Type B pancreatic cell (in vitro differentiated cells): Measurements from ENCODE around the gene CDC42EP5. TPM values are rescaled to one million over a fixed set of nuclear protein-coding genes. Genes with fewer than 3 reads are reported as not detected.

Experiments
- DNase-seq: peaks from one replicate; pipeline ENCODE4 v3.0.0; 2021; ENCODE audit warnings: mixed read lengths; ENCODE audit not compliant: unreplicated experiment; ENCODE audit errors: extremely low spot score
- H3K27ac Mint-ChIP-seq: 2 replicates; pipeline ENCODE4 v1.8.0; 2021; ENCODE audit warnings: mild to moderate bottlenecking, mixed read lengths
- H3K27me3 Mint-ChIP-seq: 2 replicates; pipeline ENCODE4 v1.8.0; 2021; ENCODE audit warnings: mixed read lengths
- H3K36me3 Mint-ChIP-seq: 2 replicates; pipeline ENCODE4 v1.8.0; 2021; ENCODE audit warnings: mixed read lengths
- H3K4me1 Mint-ChIP-seq: one replicate; pipeline ENCODE4 v1.8.0; 2021; ENCODE audit warnings: mixed read lengths; ENCODE audit not compliant: unreplicated experiment
- H3K4me3 Mint-ChIP-seq: 2 replicates; pipeline ENCODE4 v1.8.0; 2021; ENCODE audit warnings: mild to moderate bottlenecking, mixed read lengths
- H3K9me3 Mint-ChIP-seq: 2 replicates; pipeline ENCODE4 v1.8.0; 2021; ENCODE audit warnings: mixed read lengths
- CTCF ChIP-seq: fragments of 200-600 bp; sonication (generic); conservative IDR thresholded peaks from 2 replicates; pipeline ENCODE4 v1.5.0; 2021; ENCODE audit warnings: antibody characterized with exemption, mild to moderate bottlenecking
- total RNA-seq: library from RNA; stranded (reverse); gene quantifications from 2 replicates; pipeline ENCODE4 v1.2.1, GENCODE V29; 2021; ENCODE audit warnings: low replicate concordance

The CDC42EP5 gene
- total RNA-seq, 1 donor from 2014 or later: 24.3 TPM

DNA sequence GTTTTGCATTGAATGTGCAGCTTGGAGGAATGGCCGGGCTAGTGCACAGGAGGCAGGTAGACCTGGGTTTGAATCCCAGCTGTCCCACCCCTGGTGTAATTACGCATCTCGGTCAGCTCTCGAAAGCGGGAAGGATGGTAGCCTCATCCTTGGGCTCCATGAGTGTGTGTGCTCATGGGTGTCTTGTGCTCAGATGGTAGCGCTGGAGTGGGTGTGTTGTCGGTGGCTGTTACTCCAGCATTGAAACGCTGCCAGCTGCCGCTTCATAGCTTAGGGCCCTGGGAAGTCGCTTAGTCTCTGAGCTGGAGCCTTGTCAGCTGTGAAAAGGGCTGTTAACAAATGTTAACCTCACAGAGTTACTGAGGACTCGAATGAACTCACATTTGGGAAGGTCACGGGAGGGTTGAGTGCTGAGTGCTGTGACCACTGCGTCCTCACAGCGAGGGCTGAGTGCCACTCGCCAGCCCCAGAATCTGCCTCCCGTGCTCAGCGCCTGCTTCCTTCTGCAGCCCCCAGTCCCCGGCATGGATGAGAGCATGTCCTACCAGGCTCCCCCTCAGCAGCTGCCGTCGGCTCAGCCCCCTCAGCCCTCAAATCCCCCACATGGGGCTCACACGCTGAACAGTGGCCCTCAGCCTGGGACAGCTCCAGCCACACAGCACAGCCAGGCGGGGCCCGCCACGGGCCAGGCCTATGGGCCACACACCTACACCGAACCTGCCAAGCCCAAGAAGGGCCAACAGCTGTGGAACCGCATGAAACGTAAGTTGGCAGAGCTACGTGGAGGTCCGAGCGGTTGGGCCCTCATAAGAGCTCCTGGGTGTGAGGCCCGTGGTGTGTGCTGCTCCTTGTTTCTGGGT lies 18.9 kb downstream of the CDC42EP5 start:
- Mint-ChIP-seq H3K4me1 (peaks cover 17% of the 10 kb centered on the region), H3K4me3 (no peak overlapping the region), H3K36me3 (peaks cover 18% of the 10 kb centered on the region), H3K27me3 (no peaks in the 10 kb centered on the region), H3K27ac (no peak overlapping the region), H3K9me3 (no peaks in the 10 kb centered on the region)
- TF ChIP-seq CTCF: no peak
- DNase-seq: no peak

GRCh38 chr19:54452626-54453025 lies 20.5 kb downstream of the CDC42EP5 start:
- H3K4me3 Mint-ChIP-seq: no peak overlapping the region
- peak overlapping the region; percentile 73 for H3K27ac Mint-ChIP-seq
- peaks cover 14% of the 10 kb centered on the region for H3K36me3 Mint-ChIP-seq
- DNase-seq: no peak
- no peaks in the 10 kb centered on the region for H3K9me3 Mint-ChIP-seq
- peaks cover 2% of the 10 kb centered on the region for H3K27me3 Mint-ChIP-seq
- no peak for TF ChIP-seq CTCF
- peaks cover 17% of the 10 kb centered on the region for H3K4me1 Mint-ChIP-seq

DNA sequence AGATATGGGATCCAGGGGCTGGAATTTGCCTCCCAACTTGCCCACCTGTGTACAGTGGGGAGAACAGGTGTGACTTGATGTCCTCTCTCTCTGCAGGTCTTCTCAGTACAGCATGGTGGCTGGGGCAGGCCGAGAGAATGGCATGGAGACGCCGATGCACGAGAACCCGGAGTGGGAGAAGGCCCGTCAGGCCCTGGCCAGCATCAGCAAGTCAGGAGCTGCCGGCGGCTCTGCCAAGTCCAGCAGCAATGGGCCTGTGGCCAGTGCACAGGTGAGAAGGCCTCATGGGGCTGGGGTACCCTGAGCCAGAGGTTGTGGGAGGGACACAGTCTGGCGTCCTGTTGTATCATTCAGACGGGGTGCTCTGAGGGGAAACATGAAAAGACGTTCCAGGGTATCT lies 21.1 kb downstream of the CDC42EP5 start:
- peak overlapping the region; percentile 99 for H3K27ac Mint-ChIP-seq
- H3K9me3 Mint-ChIP-seq: no peaks in the 10 kb centered on the region
- peaks cover 20% of the 10 kb centered on the region for H3K4me1 Mint-ChIP-seq
- no peak for DNase-seq
- H3K27me3 Mint-ChIP-seq: peaks cover 2% of the 10 kb centered on the region
- H3K36me3 Mint-ChIP-seq: peaks cover 14% of the 10 kb centered on the region
- TF ChIP-seq CTCF: no peak
- no peak overlapping the region for H3K4me3 Mint-ChIP-seq

- Mint-ChIP-seq H3K4me3 (peak overlapping the region; percentile 99), H3K36me3 (peaks cover 14% of the 10 kb centered on the region), H3K4me1 (peaks cover 22% of the 10 kb centered on the region), H3K9me3 (no peaks in the 10 kb centered on the region), H3K27me3 (peaks cover 2% of the 10 kb centered on the region), H3K27ac (peak overlapping the region; percentile 99)
- TF ChIP-seq CTCF: no peak
- no peak for DNase-seq
Measured at GRCh38 chr19:54451331-54451871, 21.7 kb downstream of the CDC42EP5 start.

- Mint-ChIP-seq H3K27me3 (peaks cover 2% of the 10 kb centered on the region), H3K27ac (peak overlapping the region; percentile 99), H3K36me3 (peaks cover 14% of the 10 kb centered on the region), H3K4me1 (peaks cover 22% of the 10 kb centered on the region), H3K4me3 (peak overlapping the region; percentile 99), H3K9me3 (no peaks in the 10 kb centered on the region)
- no peak for DNase-seq
- TF ChIP-seq CTCF: no peak
Measured at GRCh38 chr19:54449701-54450069, 23.4 kb downstream of the CDC42EP5 start.
